ENCODE data around the gene ATP8A2.
"Not testable (repeated sequence)": the region's sequence is repeated elsewhere in the genome, so short reads cannot be mapped to it uniquely, and the experiment has no call there.

The ATP8A2 gene

GRCh38 chr13:25548991-25549390 lies 177.2 kb downstream of the ATP8A2 start:
- not testable (repeated sequence) for DNase-seq (ENCODE audit: low spot score)

DNA sequence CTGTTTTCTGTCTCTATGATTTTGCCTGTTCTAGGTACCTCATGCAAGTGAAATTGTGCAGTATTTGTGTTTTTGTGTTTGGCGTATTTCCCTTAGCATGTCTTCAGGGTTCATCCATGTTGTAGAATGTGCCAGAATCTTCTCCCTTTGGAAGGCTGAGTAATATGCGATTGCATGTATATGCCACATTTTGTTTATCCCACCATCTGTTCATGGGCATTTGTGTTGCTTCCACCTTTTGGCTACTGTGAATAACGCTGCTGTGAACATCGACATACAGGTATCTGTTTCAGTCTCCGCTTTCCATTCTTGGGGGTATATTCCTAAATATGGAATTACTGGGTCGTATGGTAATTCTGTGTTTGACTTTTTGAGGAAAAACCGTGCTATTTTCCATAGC lies 190.0 kb downstream of the ATP8A2 start:
- DNase-seq (ENCODE audit: low spot score): no peak

DNA sequence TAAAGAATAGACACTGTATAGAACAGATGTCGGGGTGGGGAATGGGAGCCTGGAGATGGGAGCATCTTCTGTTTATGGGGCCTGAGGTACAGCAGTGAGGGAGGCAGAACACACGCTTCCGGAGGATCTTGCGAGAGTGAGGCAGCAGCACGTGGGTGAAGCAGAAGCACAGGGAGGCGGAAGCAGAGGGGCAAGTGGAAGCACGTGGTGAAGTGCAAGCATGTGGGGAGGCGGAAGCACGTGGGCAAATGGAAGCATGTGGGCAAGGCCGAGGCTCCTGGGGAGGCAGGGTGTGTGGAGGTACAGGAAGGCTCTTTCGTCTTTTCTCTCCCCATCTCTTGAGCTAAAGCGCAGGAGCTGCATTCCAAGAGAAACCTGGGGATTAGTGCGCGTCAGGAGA lies 198.4 kb downstream of the ATP8A2 start:
- DNase-seq (ENCODE audit: low spot score): no peak

GRCh38 chr13:25571237-25571636 lies 199.5 kb downstream of the ATP8A2 start:
- DNase-seq (ENCODE audit: low spot score): no peak

DNA sequence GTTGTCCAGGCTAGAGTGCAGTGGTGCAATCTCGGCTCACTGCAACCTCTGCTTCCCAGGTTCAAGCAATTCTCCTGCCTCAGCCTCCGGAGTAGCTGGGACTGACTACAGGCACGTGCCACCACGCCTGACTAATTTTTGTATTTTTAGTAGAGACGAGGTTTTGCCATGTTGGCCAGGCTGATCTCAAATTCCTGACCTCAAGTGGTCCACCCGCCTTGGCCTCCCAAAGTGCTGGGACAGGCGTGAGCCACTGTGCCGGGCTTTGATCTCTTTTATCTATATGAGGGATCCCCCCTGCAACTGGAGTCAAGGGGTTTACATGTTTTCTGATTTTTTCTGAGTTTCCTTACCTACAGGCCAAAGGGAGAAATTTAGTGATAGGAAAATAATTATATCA lies 200.4 kb downstream of the ATP8A2 start:
- DNase-seq (ENCODE audit: low spot score): not testable (repeated sequence)

- peak; percentile 47 for DNase-seq (ENCODE audit: low spot score)
Measured at GRCh38 chr13:25574437-25575411, 202.9 kb downstream of the ATP8A2 start.

GRCh38 chr13:25575562-25575961 lies 203.8 kb downstream of the ATP8A2 start:
- DNase-seq (ENCODE audit: low spot score): no peak

DNA sequence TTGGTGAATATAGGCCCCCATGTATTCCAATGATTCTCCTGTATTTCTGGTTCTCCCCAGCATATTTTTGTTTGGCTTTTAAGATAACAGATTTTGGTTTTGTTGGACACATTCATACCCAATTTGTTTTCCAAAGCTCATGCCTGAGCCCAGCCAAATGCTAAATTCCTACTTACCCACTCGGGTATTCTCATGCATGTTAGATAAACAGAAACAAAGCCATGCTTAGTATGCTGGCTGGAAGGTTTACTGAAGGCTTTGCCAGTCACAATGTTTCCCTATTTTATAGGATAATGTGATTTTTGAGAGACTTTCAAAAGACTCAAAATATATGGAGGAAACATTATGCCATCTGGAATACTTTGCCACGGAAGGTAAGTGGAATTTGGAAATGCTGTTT lies 206.8 kb downstream of the ATP8A2 start:
- no peak for DNase-seq (ENCODE audit: low spot score)

GRCh38 chr13:25579221-25579620 lies 207.4 kb downstream of the ATP8A2 start:
- DNase-seq (ENCODE audit: low spot score): no peak

DNA sequence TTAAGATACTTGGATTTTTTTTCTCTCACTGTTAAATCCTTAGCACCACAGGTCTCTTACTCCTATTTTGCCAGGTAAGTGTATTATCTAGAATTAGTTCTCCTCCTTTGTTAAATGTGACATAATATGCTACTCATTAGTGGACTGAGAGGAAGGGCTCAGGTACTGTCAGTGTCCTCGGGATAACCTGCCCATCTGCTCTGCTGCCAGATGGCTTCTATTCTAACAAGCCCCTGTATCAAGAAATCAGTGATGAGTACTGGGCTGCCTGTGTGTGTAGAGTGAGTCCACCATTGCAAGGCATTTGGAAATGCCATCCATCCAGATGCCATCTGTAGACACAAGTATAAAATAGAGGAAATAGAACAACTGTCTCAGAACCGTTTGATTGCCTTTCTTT lies 209.6 kb downstream of the ATP8A2 start:
- DNase-seq (ENCODE audit: low spot score): no peak

DNA sequence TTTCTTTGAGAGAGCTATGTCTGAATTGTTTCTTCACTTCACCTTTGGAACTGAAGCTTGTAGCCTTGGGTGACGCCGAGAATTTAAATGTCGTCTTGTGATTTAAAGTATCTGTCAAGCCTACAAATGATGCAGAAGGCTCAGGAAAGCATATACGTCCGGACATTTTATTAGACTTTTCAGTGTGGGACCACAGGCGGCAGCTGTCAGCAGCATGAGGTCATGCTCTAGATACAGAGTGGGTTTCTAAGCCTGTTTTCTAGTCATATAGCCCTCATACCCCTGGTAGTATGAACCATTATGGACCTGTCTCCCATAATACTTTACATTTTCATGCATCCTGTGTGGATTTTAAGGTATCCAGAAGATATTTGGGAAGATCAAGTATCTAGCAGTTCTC lies 212.3 kb downstream of the ATP8A2 start:
- no peak for DNase-seq (ENCODE audit: low spot score)

DNA sequence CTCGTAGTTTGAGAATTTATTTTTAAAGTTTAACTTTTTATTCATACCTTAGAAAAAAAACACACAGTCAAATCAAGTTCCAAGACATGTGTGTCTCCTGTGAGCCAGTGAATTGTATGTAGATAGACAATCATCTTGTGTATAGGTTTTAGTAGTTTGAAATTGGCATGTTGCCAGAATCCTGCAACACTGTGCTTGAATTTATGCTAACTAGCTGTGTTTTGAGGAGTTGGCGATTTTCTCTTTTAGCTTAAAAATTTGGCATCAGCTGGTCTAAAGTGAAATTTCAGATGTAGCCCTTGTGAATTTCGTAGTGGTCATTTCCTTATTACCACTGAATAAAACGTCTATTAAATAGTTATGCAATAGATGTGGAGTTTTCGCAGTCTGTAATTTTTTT lies 213.2 kb downstream of the ATP8A2 start:
- DNase-seq (ENCODE audit: low spot score): no peak

GRCh38 chr13:25587326-25587980 lies 215.7 kb downstream of the ATP8A2 start:
- no peak for DNase-seq (ENCODE audit: low spot score)

DNA sequence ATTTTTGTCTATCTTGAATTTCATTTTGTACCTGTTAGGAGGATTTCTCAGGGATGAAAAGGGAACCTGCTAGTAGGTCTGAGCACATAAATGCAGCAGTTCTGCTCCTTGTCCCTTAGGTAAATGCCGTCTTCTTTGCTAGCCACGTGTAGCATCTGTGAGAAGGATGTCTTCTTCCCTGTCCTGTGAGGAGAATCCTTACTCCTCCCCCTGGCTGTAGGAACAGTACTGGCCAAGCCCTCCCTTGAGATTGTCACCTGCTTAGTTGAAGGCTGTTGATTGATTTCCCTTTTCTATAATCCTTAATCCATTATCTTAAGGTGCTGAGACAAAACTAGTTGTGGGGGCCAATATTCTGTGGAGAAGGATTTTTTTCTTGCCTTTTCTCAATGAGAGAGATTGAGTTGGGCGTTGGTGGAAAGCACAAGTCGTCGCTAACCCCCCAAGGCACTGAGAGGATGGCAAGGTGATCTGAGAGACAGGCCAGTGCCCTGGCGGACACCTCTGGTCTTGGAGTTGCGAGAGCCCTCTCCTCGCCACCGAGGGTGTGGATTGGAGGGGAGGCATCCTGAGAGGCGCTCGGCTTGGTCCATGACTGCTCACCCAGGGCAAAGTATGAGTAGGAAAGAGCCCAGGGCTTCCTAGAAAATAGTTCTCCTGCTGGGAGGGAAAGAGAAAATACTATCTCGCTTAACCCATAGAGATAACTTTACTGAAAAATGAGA lies 216.7 kb downstream of the ATP8A2 start:
- no peak for DNase-seq (ENCODE audit: low spot score)

GRCh38 chr13:25598421-25598820 lies 226.6 kb downstream of the ATP8A2 start:
- DNase-seq (ENCODE audit: low spot score): no peak

- no peak for DNase-seq (ENCODE audit: low spot score)
Measured at GRCh38 chr13:25602176-25602575, 230.4 kb downstream of the ATP8A2 start.

DNA sequence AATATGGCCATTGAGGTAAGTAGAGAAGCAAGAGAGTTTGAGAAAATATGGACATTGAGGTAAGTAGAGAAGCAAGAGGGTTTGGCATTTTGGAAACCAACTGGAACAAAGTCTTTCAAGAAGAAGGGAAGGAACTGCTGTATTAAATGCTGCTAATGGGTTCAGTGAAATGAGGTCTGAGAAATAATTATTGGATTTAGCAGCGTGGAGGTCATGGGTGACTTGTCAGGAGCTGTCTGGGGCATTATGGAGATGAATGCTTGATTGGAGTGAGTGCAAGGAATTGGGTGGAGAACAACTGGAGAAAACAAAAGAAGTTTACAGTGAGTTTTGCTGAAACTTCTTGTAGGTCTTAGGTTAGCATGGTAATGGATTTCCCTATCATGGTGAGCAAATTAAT lies 232.3 kb downstream of the ATP8A2 start:
- no peak for DNase-seq (ENCODE audit: low spot score)

- DNase-seq (ENCODE audit: low spot score): no peak
Measured at GRCh38 chr13:25607096-25607495, 235.3 kb downstream of the ATP8A2 start.

GRCh38 chr13:25608181-25608580 lies 236.4 kb downstream of the ATP8A2 start:
- no peak for DNase-seq (ENCODE audit: low spot score)

- DNase-seq (ENCODE audit: low spot score): no peak
Measured at GRCh38 chr13:25616674-25617073, 244.9 kb downstream of the ATP8A2 start.

DNA sequence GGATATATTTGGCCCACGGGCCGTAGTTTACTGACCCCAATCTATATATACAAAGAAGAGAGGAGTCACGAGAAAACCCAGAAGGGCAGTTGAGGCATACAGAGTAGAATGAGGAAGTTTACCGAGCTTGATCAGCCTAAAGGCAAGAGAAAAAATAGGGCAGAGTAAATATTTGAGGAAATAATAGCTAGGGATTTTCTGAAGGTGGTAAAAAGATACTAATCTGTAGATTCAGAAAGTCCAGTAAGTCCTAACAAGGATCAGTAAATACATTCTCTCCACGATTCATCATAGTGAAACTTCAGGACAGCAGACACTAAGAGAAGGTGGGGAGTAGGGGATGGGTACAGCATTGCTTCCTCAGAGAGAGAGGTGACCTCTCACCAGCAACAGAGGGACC lies 248.1 kb downstream of the ATP8A2 start:
- no peak for DNase-seq (ENCODE audit: low spot score)

- no peak for DNase-seq (ENCODE audit: low spot score)
Measured at GRCh38 chr13:25625414-25625813, 253.6 kb downstream of the ATP8A2 start.

Measured in AG08396 (cell line).